ACC112 (cell line): ENCODE data around the gene PTPRN2.

Experiments
- H2AFZ ChIP-seq: fragments of 200-600 bp; sonication (generic); one replicate; pipeline ENCODE4 v1.6.0; 2017; ENCODE audit warnings: antibody characterized with exemption, low read length; ENCODE audit not compliant: unreplicated experiment
- H3K27ac ChIP-seq: fragments of 200-600 bp; sonication (generic); 2 replicates; pipeline ENCODE4 v1.5.1; 2014; ENCODE audit warnings: low read depth, mild to moderate bottlenecking, antibody characterized with exemption, low read length, moderate library complexity
- H3K27me3 ChIP-seq: fragments of 200-600 bp; sonication (generic); 2 replicates; pipeline ENCODE4 v1.6.1; 2014; ENCODE audit warnings: mild to moderate bottlenecking, antibody characterized with exemption, low read length, moderate library complexity, mixed read lengths; ENCODE audit not compliant: insufficient read depth
- H3K36me3 ChIP-seq: fragments of 200-600 bp; sonication (generic); 2 replicates; pipeline ENCODE4 v1.6.1; 2016; ENCODE audit warnings: mild to moderate bottlenecking, antibody characterized with exemption, low read length, moderate library complexity, mixed read lengths; ENCODE audit not compliant: insufficient read depth
- H3K4me1 ChIP-seq: fragments of 200-600 bp; sonication (generic); one replicate; pipeline ENCODE4 v1.6.1; 2016; ENCODE audit warnings: low read length, mixed read lengths; ENCODE audit not compliant: insufficient read depth, unreplicated experiment, control insufficient read depth
- H3K4me3 ChIP-seq: fragments of 200-600 bp; sonication (generic); 2 replicates; pipeline ENCODE4 v1.5.1; 2014; ENCODE audit warnings: mild to moderate bottlenecking, low read depth, low read length
- H3K79me2 ChIP-seq: fragments of 200-600 bp; sonication (generic); one replicate; pipeline ENCODE4 v1.6.0; 2016; ENCODE audit warnings: low read length; ENCODE audit not compliant: control insufficient read depth, unreplicated experiment, insufficient read depth

PTPRN2 gene

GRCh38 chr7:158415316-158415715 is 172.3 kb downstream of the PTPRN2 start:
- Histone ChIP-seq H3K27ac (no peak overlapping the region), H3K4me1 (no peaks in the 10 kb centered on the region), H3K4me3 (no peak overlapping the region), H3K27me3 (no peaks in the 10 kb centered on the region), H3K79me2 (no peaks in the 10 kb centered on the region), H3K36me3 (no peaks in the 10 kb centered on the region), H2AFZ (no peak overlapping the region)

DNA sequence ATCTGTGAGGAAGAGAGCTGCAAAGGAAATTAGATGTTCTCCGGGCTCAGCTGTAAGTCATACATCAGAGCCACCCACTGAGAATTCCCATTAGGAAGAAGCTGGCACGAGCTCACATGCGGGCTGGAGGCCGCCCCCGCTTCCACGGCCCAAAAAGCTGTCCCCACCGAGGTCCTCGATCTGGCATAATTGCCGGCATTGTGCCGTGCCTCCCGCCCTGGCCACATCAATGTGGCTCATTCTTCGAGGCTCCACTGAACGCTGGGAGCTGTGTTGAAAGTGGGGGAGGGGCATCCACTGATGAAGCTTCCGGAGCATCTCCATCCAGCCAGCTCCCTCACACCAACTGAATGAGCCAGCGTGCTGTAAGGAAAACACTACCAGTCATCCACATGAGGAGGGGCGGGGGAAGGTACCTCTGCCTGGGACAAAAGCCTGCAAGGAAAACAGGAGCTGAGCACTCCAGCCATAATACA is 173.1 kb downstream of the PTPRN2 start:
- no peaks in the 10 kb centered on the region for H3K4me1 ChIP-seq
- H3K27me3 ChIP-seq: no peaks in the 10 kb centered on the region

GRCh38 chr7:158414002-158414401 is 173.6 kb downstream of the PTPRN2 start:
- H3K27ac ChIP-seq: no peak overlapping the region
- H3K27me3 ChIP-seq: no peaks in the 10 kb centered on the region
- no peaks in the 10 kb centered on the region for H3K79me2 ChIP-seq
- H3K4me3 ChIP-seq: no peak overlapping the region
- no peaks in the 10 kb centered on the region for H3K4me1 ChIP-seq
- H2AFZ ChIP-seq: no peak overlapping the region
- H3K36me3 ChIP-seq: no peaks in the 10 kb centered on the region

More for the DNA sequence above, 173.1 kb downstream of the PTPRN2 start:
- H3K27ac ChIP-seq: no peak overlapping the region
- H3K4me3 ChIP-seq: no peak overlapping the region
- no peaks in the 10 kb centered on the region for H3K79me2 ChIP-seq
- no peak overlapping the region for H2AFZ ChIP-seq
- H3K36me3 ChIP-seq: no peaks in the 10 kb centered on the region

DNA sequence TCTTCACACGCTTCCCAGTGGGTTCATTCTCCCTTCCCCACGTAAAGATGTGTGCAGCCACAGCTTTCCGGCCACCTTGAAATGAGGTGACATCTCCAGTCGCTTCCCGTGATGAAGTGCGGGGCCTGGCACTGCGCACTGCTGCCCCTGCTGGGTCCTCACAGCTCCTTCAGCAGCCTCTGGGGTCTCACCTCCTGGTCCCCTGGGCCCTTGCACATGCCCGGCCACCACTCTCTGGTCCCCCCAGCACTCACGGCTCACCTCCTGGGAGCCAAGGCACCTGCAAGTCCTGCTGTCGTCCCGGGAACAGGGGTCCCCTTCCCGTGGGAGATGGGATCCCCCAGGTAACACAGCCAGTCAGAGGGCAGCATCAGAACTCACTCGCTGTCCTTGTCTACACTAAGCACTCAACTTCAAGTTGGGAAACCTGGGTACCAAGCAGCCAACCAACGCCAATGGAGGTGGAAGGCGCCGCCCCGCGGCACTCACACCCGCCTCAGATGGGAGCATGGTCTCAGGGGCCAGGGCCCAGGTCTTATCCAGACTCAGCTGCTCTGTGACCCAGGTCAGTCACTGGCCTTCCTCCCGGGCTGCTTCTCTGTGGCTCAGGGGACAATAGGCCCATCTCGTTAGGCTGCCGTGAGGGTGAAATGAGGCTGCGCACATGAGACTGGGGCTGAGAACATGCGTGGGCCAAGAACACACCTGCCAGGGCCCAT is 176.2 kb downstream of the PTPRN2 start:
- Histone ChIP-seq H3K4me1 (no peaks in the 10 kb centered on the region), H3K36me3 (no peaks in the 10 kb centered on the region), H3K4me3 (no peak overlapping the region), H3K79me2 (no peaks in the 10 kb centered on the region), H3K27me3 (no peaks in the 10 kb centered on the region), H3K27ac (no peak overlapping the region), H2AFZ (no peak overlapping the region)

- Histone ChIP-seq H3K27me3 (no peaks in the 10 kb centered on the region), H3K79me2 (no peaks in the 10 kb centered on the region), H3K4me1 (no peaks in the 10 kb centered on the region), H3K4me3 (no peak overlapping the region), H3K36me3 (no peaks in the 10 kb centered on the region), H2AFZ (no peak overlapping the region), H3K27ac (no peak overlapping the region)
Measured at GRCh38 chr7:158410720-158411119, 176.9 kb downstream of the PTPRN2 start.

GRCh38 chr7:158409816-158410330 is 177.8 kb downstream of the PTPRN2 start:
- no peak overlapping the region for H3K4me3 ChIP-seq
- no peaks in the 10 kb centered on the region for H3K36me3 ChIP-seq
- H3K27me3 ChIP-seq: no peaks in the 10 kb centered on the region
- no peak overlapping the region for H3K27ac ChIP-seq
- no peaks in the 10 kb centered on the region for H3K4me1 ChIP-seq
- no peak overlapping the region for H2AFZ ChIP-seq
- no peaks in the 10 kb centered on the region for H3K79me2 ChIP-seq

GRCh38 chr7:158409120-158409519 is 178.5 kb downstream of the PTPRN2 start:
- Histone ChIP-seq H3K36me3 (no peaks in the 10 kb centered on the region), H2AFZ (no peak overlapping the region), H3K27ac (no peak overlapping the region), H3K27me3 (no peaks in the 10 kb centered on the region), H3K79me2 (no peaks in the 10 kb centered on the region), H3K4me3 (no peak overlapping the region), H3K4me1 (no peaks in the 10 kb centered on the region)

DNA sequence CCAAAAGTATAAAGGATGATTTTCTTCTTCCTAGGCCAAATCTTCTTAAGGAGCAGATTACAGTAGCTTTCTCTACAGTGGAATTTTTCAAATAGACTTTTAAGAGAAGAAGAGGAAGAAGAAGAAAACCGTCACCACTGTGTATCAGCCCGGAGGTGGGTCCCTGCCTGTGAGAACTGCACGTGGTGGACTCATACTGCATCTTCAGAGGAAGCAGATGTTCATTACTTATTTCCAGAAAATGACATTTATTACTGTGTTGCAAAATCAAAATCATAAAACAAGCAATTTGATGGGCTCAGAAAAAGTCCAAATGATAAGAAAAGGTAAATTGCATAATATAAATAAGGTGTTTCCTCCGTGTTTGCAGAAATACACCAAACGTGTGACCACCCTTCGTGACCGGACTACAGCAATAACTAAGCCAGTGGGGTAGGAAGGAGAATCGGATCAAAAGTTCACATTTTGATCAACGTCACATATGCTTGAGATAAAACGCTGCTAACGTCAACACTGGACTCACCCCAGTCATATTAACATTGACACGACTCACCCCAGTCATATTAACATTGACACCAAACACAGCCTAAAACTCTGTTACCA is 179.2 kb downstream of the PTPRN2 start:
- Histone ChIP-seq H3K4me1 (no peaks in the 10 kb centered on the region), H3K36me3 (no peaks in the 10 kb centered on the region), H3K79me2 (no peaks in the 10 kb centered on the region), H3K27me3 (no peaks in the 10 kb centered on the region), H3K27ac (no peak overlapping the region), H3K4me3 (no peak overlapping the region), H2AFZ (no peak overlapping the region)

GRCh38 chr7:158407581-158408317 is 179.9 kb downstream of the PTPRN2 start:
- Histone ChIP-seq H3K36me3 (no peaks in the 10 kb centered on the region), H3K4me1 (no peaks in the 10 kb centered on the region), H3K27ac (no peak overlapping the region), H3K4me3 (no peak overlapping the region), H3K27me3 (no peaks in the 10 kb centered on the region), H3K79me2 (no peaks in the 10 kb centered on the region), H2AFZ (no peak overlapping the region)

GRCh38 chr7:158406801-158407200 is 180.8 kb downstream of the PTPRN2 start:
- no peaks in the 10 kb centered on the region for H3K4me1 ChIP-seq
- no peak overlapping the region for H3K27ac ChIP-seq
- H3K79me2 ChIP-seq: no peaks in the 10 kb centered on the region
- H3K36me3 ChIP-seq: no peaks in the 10 kb centered on the region
- no peak overlapping the region for H3K4me3 ChIP-seq
- H2AFZ ChIP-seq: no peak overlapping the region
- H3K27me3 ChIP-seq: no peaks in the 10 kb centered on the region
